ENCODE results near the gene LELP1.

The LELP1 gene

GRCh38 chr1:153192697-153193096 lies 10.5 kb upstream of the LELP1 start:
- H3K4me1 ChIP-seq (ENCODE audit: control insufficient read depth, insufficient read depth, low read depth, low read length): no peaks in the 10 kb centered on the region
- no peak overlapping the region for H2BK120ac ChIP-seq (ENCODE audit: low read depth, low read length)
- H2BK5ac ChIP-seq (ENCODE audit: low read depth, low read length, poor library complexity, severe bottlenecking): no peak overlapping the region
- H3K4ac ChIP-seq (ENCODE audit: low read depth in 1 of 2, low read length in 2 of 2): no peak overlapping the region
- WGBS: 30% methylated on average over 3 of the region's 3 CpGs
- H3K79me1 ChIP-seq (replicated peaks; ENCODE audit: low read length, poor library complexity, severe bottlenecking): no peaks in the 10 kb centered on the region
- H3K9me3 ChIP-seq (ENCODE audit: control insufficient read depth, low read length): no peaks in the 10 kb centered on the region
- H3K27ac ChIP-seq (ENCODE audit: low read length, poor library complexity, severe bottlenecking): no peak overlapping the region
- no peak overlapping the region for H3K9ac ChIP-seq (ENCODE audit: low read length)
- no peak overlapping the region for H2AK5ac ChIP-seq (ENCODE audit: low read length, severe bottlenecking)
- H3K27me3 ChIP-seq (ENCODE audit: control insufficient read depth in 1 of 2, insufficient read depth in 1 of 2, low read length in 2 of 2): peaks cover 0 to 31% of the 10 kb centered on the region in 2 experiments
- H4K8ac ChIP-seq (ENCODE audit: low read length): no peak overlapping the region
- no peaks in the 10 kb centered on the region for H3K36me3 ChIP-seq (ENCODE audit: control insufficient read depth in 1 of 2, insufficient read depth in 2 of 2, low read depth in 1 of 2, low read length in 2 of 2)
- no peak overlapping the region for H2BK15ac ChIP-seq (ENCODE audit: low read depth, poor library complexity, severe bottlenecking)
- H4K91ac ChIP-seq (ENCODE audit: low read length): no peak overlapping the region
- no peak overlapping the region for H2AFZ ChIP-seq (ENCODE audit: low read depth, low read length)
- no peak overlapping the region for H2BK12ac ChIP-seq (ENCODE audit: low read length in 2 of 2)
- H3K23ac ChIP-seq (ENCODE audit: low read length in 2 of 2): no peak overlapping the region
- no peak overlapping the region for H3K18ac ChIP-seq (ENCODE audit: low read depth in 1 of 2, low read length in 2 of 2)
- no peak overlapping the region for H3K4me2 ChIP-seq (ENCODE audit: low read length, poor library complexity, severe bottlenecking)
- no peak for DNase-seq
- H3K4me3 ChIP-seq (ENCODE audit: insufficient read depth in 1 of 2, low read depth in 1 of 2, low read length in 2 of 2): no peak overlapping the region
- no peak overlapping the region for H3K14ac ChIP-seq (ENCODE audit: low read length in 2 of 2)

GRCh38 chr1:153194331-153195050 lies 8.7 kb upstream of the LELP1 start:
- no peak for DNase-seq
- no peak overlapping the region for H3K18ac ChIP-seq (ENCODE audit: low read depth in 1 of 2, low read length in 2 of 2)

GRCh38 chr1:153195216-153195615 lies 8.0 kb upstream of the LELP1 start:
- Histone ChIP-seq H3K9ac (ENCODE audit: low read length) (no peak overlapping the region), H2AFZ (ENCODE audit: low read depth, low read length) (no peak overlapping the region), H3K79me1 (replicated peaks; ENCODE audit: low read length, poor library complexity, severe bottlenecking) (no peaks in the 10 kb centered on the region), H3K4me1 (ENCODE audit: control insufficient read depth, insufficient read depth, low read depth, low read length) (no peaks in the 10 kb centered on the region), H4K8ac (ENCODE audit: low read length) (no peak overlapping the region), H3K9me3 (ENCODE audit: control insufficient read depth, low read length) (no peaks in the 10 kb centered on the region), H3K18ac (ENCODE audit: low read depth in 1 of 2, low read length in 2 of 2) (no peak overlapping the region), H3K23ac (ENCODE audit: low read length in 2 of 2) (no peak overlapping the region), H3K4me3 (ENCODE audit: insufficient read depth in 1 of 2, low read depth in 1 of 2, low read length in 2 of 2) (no peak overlapping the region), H3K14ac (ENCODE audit: low read length in 2 of 2) (no peak overlapping the region), H2BK12ac (ENCODE audit: low read length in 2 of 2) (no peak overlapping the region), H3K27ac (ENCODE audit: low read length, poor library complexity, severe bottlenecking) (no peak overlapping the region), H2AK5ac (ENCODE audit: low read length, severe bottlenecking) (no peak overlapping the region), H3K36me3 (ENCODE audit: control insufficient read depth in 1 of 2, insufficient read depth in 2 of 2, low read depth in 1 of 2, low read length in 2 of 2) (no peaks in the 10 kb centered on the region), H4K91ac (ENCODE audit: low read length) (no peak overlapping the region), H2BK15ac (ENCODE audit: low read depth, poor library complexity, severe bottlenecking) (no peak overlapping the region), H2BK5ac (ENCODE audit: low read depth, low read length, poor library complexity, severe bottlenecking) (no peak overlapping the region), H3K27me3 (ENCODE audit: control insufficient read depth in 1 of 2, insufficient read depth in 1 of 2, low read length in 2 of 2) (peaks cover 0 to 31% of the 10 kb centered on the region in 2 experiments), H3K4ac (ENCODE audit: low read depth in 1 of 2, low read length in 2 of 2) (no peak overlapping the region), H3K4me2 (ENCODE audit: low read length, poor library complexity, severe bottlenecking) (no peak overlapping the region), H2BK120ac (ENCODE audit: low read depth, low read length) (no peak overlapping the region)
- WGBS: 68% methylated on average over 4 of the region's 4 CpGs
- no peak for DNase-seq

More at GRCh38 chr1:153194331-153195050, 8.7 kb upstream of the LELP1 start:
- H3K4me3 ChIP-seq (ENCODE audit: insufficient read depth in 1 of 2, low read depth in 1 of 2, low read length in 2 of 2): no peak overlapping the region
- peaks cover 0 to 31% of the 10 kb centered on the region in 2 experiments for H3K27me3 ChIP-seq (ENCODE audit: control insufficient read depth in 1 of 2, insufficient read depth in 1 of 2, low read length in 2 of 2)
- H2BK15ac ChIP-seq (ENCODE audit: low read depth, poor library complexity, severe bottlenecking): no peak overlapping the region
- no peaks in the 10 kb centered on the region for H3K36me3 ChIP-seq (ENCODE audit: control insufficient read depth in 1 of 2, insufficient read depth in 2 of 2, low read depth in 1 of 2, low read length in 2 of 2)
- H3K4ac ChIP-seq (ENCODE audit: low read depth in 1 of 2, low read length in 2 of 2): no peak overlapping the region
- no peak overlapping the region for H3K9ac ChIP-seq (ENCODE audit: low read length)
- H3K79me1 ChIP-seq (replicated peaks; ENCODE audit: low read length, poor library complexity, severe bottlenecking): no peaks in the 10 kb centered on the region
- H2AK5ac ChIP-seq (ENCODE audit: low read length, severe bottlenecking): no peak overlapping the region
- H2BK5ac ChIP-seq (ENCODE audit: low read depth, low read length, poor library complexity, severe bottlenecking): no peak overlapping the region
- no peak overlapping the region for H2AFZ ChIP-seq (ENCODE audit: low read depth, low read length)
- H4K91ac ChIP-seq (ENCODE audit: low read length): no peak overlapping the region
- H3K4me1 ChIP-seq (ENCODE audit: control insufficient read depth, insufficient read depth, low read depth, low read length): no peaks in the 10 kb centered on the region
- no peak overlapping the region for H3K14ac ChIP-seq (ENCODE audit: low read length in 2 of 2)
- H4K8ac ChIP-seq (ENCODE audit: low read length): no peak overlapping the region
- H3K23ac ChIP-seq (ENCODE audit: low read length in 2 of 2): no peak overlapping the region
- H3K4me2 ChIP-seq (ENCODE audit: low read length, poor library complexity, severe bottlenecking): no peak overlapping the region
- no peak overlapping the region for H2BK12ac ChIP-seq (ENCODE audit: low read length in 2 of 2)
- no peaks in the 10 kb centered on the region for H3K9me3 ChIP-seq (ENCODE audit: control insufficient read depth, low read length)
- WGBS: 39% methylated on average over 3 of the region's 3 CpGs
- no peak overlapping the region for H3K27ac ChIP-seq (ENCODE audit: low read length, poor library complexity, severe bottlenecking)
- no peak overlapping the region for H2BK120ac ChIP-seq (ENCODE audit: low read depth, low read length)

GRCh38 chr1:153202006-153202405 lies 1.2 kb upstream of the LELP1 start:
- H3K79me1 ChIP-seq (replicated peaks; ENCODE audit: low read length, poor library complexity, severe bottlenecking): no peaks in the 10 kb centered on the region
- H3K9me3 ChIP-seq (ENCODE audit: control insufficient read depth, low read length): no peaks in the 10 kb centered on the region
- H2AK5ac ChIP-seq (ENCODE audit: low read length, severe bottlenecking): no peak overlapping the region
- H2BK15ac ChIP-seq (ENCODE audit: low read depth, poor library complexity, severe bottlenecking): no peak overlapping the region
- H3K14ac ChIP-seq (ENCODE audit: low read length in 2 of 2): no peak overlapping the region
- H4K91ac ChIP-seq (ENCODE audit: low read length): no peak overlapping the region
- no peak overlapping the region for H3K9ac ChIP-seq (ENCODE audit: low read length)
- H3K4me1 ChIP-seq (ENCODE audit: control insufficient read depth, insufficient read depth, low read depth, low read length): no peaks in the 10 kb centered on the region
- 47% methylated on average over 3 of the region's 4 CpGs for WGBS
- no peak overlapping the region for H2BK12ac ChIP-seq (ENCODE audit: low read length in 2 of 2)
- no peak overlapping the region for H4K8ac ChIP-seq (ENCODE audit: low read length)
- H3K4me2 ChIP-seq (ENCODE audit: low read length, poor library complexity, severe bottlenecking): no peak overlapping the region
- H2BK120ac ChIP-seq (ENCODE audit: low read depth, low read length): no peak overlapping the region
- H3K27ac ChIP-seq (ENCODE audit: low read length, poor library complexity, severe bottlenecking): no peak overlapping the region
- no peaks in the 10 kb centered on the region for H3K36me3 ChIP-seq (ENCODE audit: control insufficient read depth in 1 of 2, insufficient read depth in 2 of 2, low read depth in 1 of 2, low read length in 2 of 2)
- no peak overlapping the region for H2AFZ ChIP-seq (ENCODE audit: low read depth, low read length)
- no peak overlapping the region for H3K18ac ChIP-seq (ENCODE audit: low read depth in 1 of 2, low read length in 2 of 2)
- no peak overlapping the region for H3K4ac ChIP-seq (ENCODE audit: low read depth in 1 of 2, low read length in 2 of 2)
- no peak for DNase-seq
- peaks cover 0 to 17% of the 10 kb centered on the region in 2 experiments for H3K27me3 ChIP-seq (ENCODE audit: control insufficient read depth in 1 of 2, insufficient read depth in 1 of 2, low read length in 2 of 2)
- H2BK5ac ChIP-seq (ENCODE audit: low read depth, low read length, poor library complexity, severe bottlenecking): no peak overlapping the region
- no peak overlapping the region for H3K4me3 ChIP-seq (ENCODE audit: insufficient read depth in 1 of 2, low read depth in 1 of 2, low read length in 2 of 2)
- no peak overlapping the region for H3K23ac ChIP-seq (ENCODE audit: low read length in 2 of 2)

All from mesenchymal stem cell (in vitro differentiated cells and primary cell).